ENCODE data around the gene DIP2B. TPM values are rescaled to one million over a fixed set of nuclear protein-coding genes. Genes with fewer than 3 reads are reported as not detected.
"Not testable (repeated sequence)": the region's sequence is repeated elsewhere in the genome, so short reads cannot be mapped to it uniquely, and the experiment has no call there.

Gene DIP2B
- total RNA-seq, 3 donors from 2014 or later = 28.3 to 39.8 (median 34.7) TPM

GRCh38 chr12:50515587-50515986 lies 10.8 kb downstream of the DIP2B start:
- peak; percentile 26 for ATAC-seq
- no peak for DNase-seq
- Histone ChIP-seq H3K4me1 (ENCODE audit: low read depth) (peaks cover 13% of the 10 kb centered on the region), H3K9me3 (no peaks in the 10 kb centered on the region), H3K36me3 (ENCODE audit: low read depth) (no peaks in the 10 kb centered on the region), H3K4me3 (no peak overlapping the region)
- TF ChIP-seq CTCF (IDR thresholded peaks at IDR 0.05) = no peak
- intact Hi-C loops (cut with DNase I, micrococcal nuclease) = no loop called here

DNA sequence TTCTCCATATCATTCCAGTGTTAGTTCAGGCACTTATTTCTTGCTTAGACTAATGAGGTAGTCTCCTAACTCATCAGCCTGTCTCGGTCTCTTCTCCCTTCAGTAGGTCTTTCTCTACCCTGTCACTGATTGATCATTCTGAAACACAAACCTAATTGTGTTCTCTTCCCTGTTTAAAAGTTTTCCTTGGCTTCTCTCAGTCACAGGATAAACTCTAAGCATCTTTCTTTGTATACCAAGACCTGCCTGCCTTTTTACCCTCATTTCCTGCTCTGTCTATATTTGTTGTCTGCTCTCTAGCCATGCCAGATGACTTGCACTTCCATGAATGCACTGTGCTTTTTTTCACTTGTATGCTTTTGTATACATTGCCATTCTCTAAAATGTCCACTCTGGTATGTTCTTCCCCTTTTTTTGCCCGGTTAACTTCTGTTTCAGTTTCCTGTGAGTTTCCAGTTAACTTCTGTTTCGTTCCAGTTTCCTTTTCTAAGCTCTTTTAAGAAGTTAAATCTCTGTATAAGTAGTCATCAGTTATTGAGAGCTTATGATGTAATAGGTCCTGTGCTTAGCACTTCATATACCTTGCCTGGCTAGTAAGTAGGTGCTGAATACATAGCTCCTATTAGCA lies 12.8 kb downstream of the DIP2B start:
- no peaks in the 10 kb centered on the region for H3K36me3 ChIP-seq (ENCODE audit: low read depth)
- peaks cover 13% of the 10 kb centered on the region for H3K4me1 ChIP-seq (ENCODE audit: low read depth)
- TF ChIP-seq CTCF (IDR thresholded peaks at IDR 0.05) = no peak
- DNase-seq (no peak), ATAC-seq (peak; percentile 66)
- intact Hi-C loops (cut with DNase I, micrococcal nuclease) = no loop called here
- no peaks in the 10 kb centered on the region for H3K9me3 ChIP-seq
- no peak overlapping the region for H3K4me3 ChIP-seq

DNA sequence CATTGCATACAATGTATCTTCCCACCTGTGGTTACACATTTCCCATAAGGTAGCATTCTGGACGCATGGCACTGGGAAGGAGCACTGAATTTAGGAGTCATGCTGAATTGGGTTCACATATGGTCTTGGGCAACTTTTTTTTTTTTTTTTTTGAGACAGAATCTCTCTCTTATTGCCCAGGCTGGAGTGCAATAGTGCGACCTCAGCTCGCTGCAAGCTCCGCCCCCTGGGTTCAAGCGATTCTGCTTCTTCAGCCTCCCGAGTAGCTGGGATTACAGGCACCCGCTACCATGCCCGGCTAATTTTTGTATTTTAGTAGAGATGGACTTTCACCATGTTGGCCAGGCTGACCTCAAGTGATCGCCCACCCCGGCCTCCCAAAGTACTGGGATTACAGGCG lies 13.3 kb downstream of the DIP2B start:
- no peak for TF ChIP-seq CTCF (IDR thresholded peaks at IDR 0.05)
- Histone ChIP-seq H3K4me3 (no peak overlapping the region), H3K4me1 (ENCODE audit: low read depth) (peaks cover 13% of the 10 kb centered on the region), H3K36me3 (ENCODE audit: low read depth) (no peaks in the 10 kb centered on the region), H3K9me3 (no peaks in the 10 kb centered on the region)
- intact Hi-C loops (cut with DNase I, micrococcal nuclease) = no loop called here
- ATAC-seq = no peak
- DNase-seq = no peak

DNA sequence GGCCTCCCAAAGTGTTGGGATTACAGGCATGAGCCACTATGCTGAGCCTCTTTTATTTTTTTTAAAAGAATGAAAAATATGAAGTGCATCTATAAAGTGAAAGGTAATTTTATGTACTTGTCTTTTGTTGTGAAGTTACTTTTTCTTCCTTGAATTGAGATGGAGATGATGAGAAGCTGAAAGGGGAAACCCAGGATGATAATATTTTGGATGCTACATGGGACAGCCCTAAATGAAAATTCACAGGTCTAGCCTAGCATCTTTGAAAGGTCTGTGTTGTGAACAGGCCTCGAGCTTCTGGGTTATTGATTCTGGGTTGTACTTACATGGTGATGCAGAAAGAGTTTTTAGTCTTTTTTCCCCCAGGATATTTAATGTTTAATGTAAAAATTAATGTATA lies 14.6 kb downstream of the DIP2B start:
- ATAC-seq (no peak), DNase-seq (no peak)
- no peaks in the 10 kb centered on the region for H3K36me3 ChIP-seq (ENCODE audit: low read depth)
- peaks cover 10% of the 10 kb centered on the region for H3K4me1 ChIP-seq (ENCODE audit: low read depth)
- intact Hi-C loops (cut with DNase I, micrococcal nuclease) = no loop called here
- H3K9me3 ChIP-seq = no peaks in the 10 kb centered on the region
- no peak overlapping the region for H3K4me3 ChIP-seq
- TF ChIP-seq CTCF (IDR thresholded peaks at IDR 0.05) = no peak

DNA sequence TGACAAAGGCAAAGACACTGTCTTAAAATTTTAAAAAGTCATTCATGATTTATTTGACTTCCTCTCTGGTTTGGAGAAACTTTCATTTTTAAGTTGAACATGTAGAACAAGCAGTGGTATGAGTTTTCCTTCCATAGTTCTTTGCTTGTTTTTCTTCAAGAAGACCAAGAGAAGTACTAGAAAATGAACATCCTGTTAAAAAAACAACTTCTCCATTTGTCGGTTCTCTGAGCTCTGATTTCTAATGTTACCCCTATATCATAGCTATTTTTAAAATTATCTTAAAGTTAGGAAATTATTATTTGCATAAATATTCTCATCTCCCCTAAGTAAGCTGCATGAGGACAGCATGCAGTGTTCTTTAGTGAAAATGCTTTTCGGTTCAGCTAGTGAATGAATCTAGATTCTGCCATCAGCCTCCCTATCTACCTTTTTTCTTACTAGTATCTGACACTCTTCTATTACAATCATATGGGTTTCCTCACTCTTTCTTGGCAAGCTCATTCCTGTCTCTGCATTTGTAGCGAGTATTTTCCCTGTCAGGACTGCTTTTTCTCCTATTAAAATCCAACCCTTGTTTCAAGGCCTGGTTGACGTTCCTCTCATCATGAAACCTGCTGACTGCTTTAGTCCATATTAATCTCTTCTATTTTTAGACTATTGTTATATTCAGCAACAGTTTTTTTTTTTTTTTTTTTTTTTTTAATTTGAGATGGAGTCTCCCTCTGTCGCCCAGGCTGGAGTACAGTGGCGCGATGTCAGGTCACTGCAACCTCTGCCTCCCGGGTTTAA lies 15.8 kb downstream of the DIP2B start:
- DNase-seq (no peak), ATAC-seq (no peak)
- Histone ChIP-seq H3K4me3 (no peak overlapping the region), H3K36me3 (ENCODE audit: low read depth) (no peaks in the 10 kb centered on the region), H3K4me1 (ENCODE audit: low read depth) (peaks cover 10% of the 10 kb centered on the region), H3K9me3 (no peaks in the 10 kb centered on the region)
- TF ChIP-seq CTCF (IDR thresholded peaks at IDR 0.05) = no peak
- intact Hi-C loops (cut with DNase I, micrococcal nuclease) = no loop called here

DNA sequence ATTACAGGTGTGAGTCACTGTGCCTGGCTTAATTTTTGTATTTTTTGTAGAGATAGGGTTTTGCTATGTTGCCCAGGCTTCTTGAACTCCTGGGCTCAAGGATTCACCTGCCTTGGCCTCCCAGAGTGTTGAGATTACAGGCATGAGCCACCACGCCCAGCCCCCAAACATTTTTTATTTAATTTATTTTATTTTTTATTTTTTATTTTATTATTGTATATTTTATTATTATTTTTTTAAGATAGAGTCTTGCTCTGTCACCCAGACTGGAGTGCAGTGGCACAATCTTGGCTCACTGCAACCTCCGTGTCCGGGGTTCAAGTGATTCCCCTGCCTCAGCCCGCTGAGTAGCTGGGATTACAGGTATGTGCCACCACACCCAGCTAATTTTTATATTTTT lies 17.0 kb downstream of the DIP2B start:
- not testable (repeated sequence) for ATAC-seq

More for the DNA sequence above, 17.0 kb downstream of the DIP2B start:
- H3K9me3 ChIP-seq; DNase-seq; intact Hi-C loops (cut with DNase I, micrococcal nuclease); H3K36me3 ChIP-seq (ENCODE audit: low read depth); H3K4me3 ChIP-seq: not testable (repeated sequence)
- H3K4me1 ChIP-seq (ENCODE audit: low read depth) = peaks cover 13% of the 10 kb centered on the region
